ENCODE measurements around the gene MAML2.
A peak's percentile ranks its signal among the peaks of the same experiment; 100 is the strongest.

Gene MAML2

GRCh38 chr11:96110302-96110701, 232.7 kb downstream of the MAML2 start:
- CTCF ChIA-PET: no interaction called here
- WGBS (ENCODE audit: insufficient coverage): no CpG with 5 or more reads among the region's 4 CpGs
- no peak overlapping the region for H3K27ac ChIP-seq (ENCODE audit: insufficient read depth in 1 of 2, low read depth in 1 of 2, low read length in 2 of 2, poor library complexity in 1 of 2, severe bottlenecking in 2 of 2)
- POLR2A ChIA-PET: no interaction called here
- no peak overlapping the region for H3K4me3 ChIP-seq (ENCODE audit: control insufficient read depth in 1 of 7, extremely low read depth in 1 of 7, insufficient read depth in 4 of 7, low read depth in 2 of 7, low read length in 6 of 7)
- H3K4me1 ChIP-seq (ENCODE audit: control extremely low read depth in 1 of 4, control insufficient read depth in 4 of 4, insufficient read depth in 4 of 4, low read length in 3 of 4): no peaks in the 10 kb centered on the region
- no peaks in the 10 kb centered on the region for H3K36me3 ChIP-seq (ENCODE audit: control insufficient read depth in 4 of 4, insufficient read depth in 4 of 4, low read length in 3 of 4)
- DNase-seq: no peak
- H3K9me3 ChIP-seq (ENCODE audit: control extremely low read depth in 1 of 5, control insufficient read depth in 4 of 5, insufficient read depth in 2 of 5, low read depth in 1 of 5, low read length in 4 of 5): no peaks in the 10 kb centered on the region
- H3K27me3 ChIP-seq (replicated peaks in 2 of 5; ENCODE audit: control insufficient read depth in 4 of 5, insufficient read depth in 5 of 5, low read length in 4 of 5): no peaks in the 10 kb centered on the region

DNA sequence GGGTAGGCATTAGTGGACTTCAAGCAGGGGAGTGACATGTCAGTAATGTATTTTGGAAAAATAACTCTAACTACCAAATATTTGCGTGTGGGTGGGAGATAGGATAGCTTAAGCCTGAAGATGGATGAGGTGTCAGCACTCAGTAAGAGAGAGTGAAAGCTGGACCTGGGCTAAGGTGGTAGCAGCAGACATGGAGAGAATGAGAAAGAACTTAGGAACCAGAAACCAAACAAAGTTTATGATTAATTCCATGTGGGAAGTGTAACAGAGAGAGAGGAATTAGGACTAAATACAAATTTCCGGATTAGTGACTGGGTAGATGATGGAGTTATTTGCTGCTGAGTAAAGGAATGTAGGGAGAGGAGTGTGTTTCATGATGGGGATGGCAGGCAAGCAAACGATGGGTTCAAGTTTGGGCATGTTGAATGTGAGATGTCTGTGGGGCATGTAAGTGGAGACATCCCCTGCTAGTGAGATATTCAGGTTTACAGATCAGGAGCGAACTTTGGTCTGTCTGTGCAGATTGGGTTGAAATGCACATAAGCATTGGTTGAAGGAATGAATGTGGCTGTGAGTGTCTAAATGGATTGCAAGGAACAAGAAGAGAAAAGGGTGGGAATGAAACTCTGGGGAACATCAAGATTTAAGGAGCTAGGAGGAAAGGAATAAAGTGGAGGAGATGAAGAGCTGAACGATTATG, 233.5 kb downstream of the MAML2 start:
- Histone ChIP-seq H3K36me3 (ENCODE audit: control insufficient read depth in 4 of 4, insufficient read depth in 4 of 4, low read length in 3 of 4) (no peaks in the 10 kb centered on the region), H3K27ac (ENCODE audit: insufficient read depth in 1 of 2, low read depth in 1 of 2, low read length in 2 of 2, poor library complexity in 1 of 2, severe bottlenecking in 2 of 2) (no peak overlapping the region), H3K4me1 (ENCODE audit: control extremely low read depth in 1 of 4, control insufficient read depth in 4 of 4, insufficient read depth in 4 of 4, low read length in 3 of 4) (no peaks in the 10 kb centered on the region), H3K9me3 (ENCODE audit: control extremely low read depth in 1 of 5, control insufficient read depth in 4 of 5, insufficient read depth in 2 of 5, low read depth in 1 of 5, low read length in 4 of 5) (no peaks in the 10 kb centered on the region), H3K4me3 (ENCODE audit: control insufficient read depth in 1 of 7, extremely low read depth in 1 of 7, insufficient read depth in 4 of 7, low read depth in 2 of 7, low read length in 6 of 7) (no peak overlapping the region), H3K27me3 (replicated peaks in 2 of 5; ENCODE audit: control insufficient read depth in 4 of 5, insufficient read depth in 5 of 5, low read length in 4 of 5) (no peaks in the 10 kb centered on the region)
- DNase-seq: no peak
- WGBS (ENCODE audit: insufficient coverage): 96% methylated on average over 4 of the region's 5 CpGs
- ChIA-PET POLR2A (no interaction called here), CTCF (interaction anchor here (1.0 kb wide), 2 partner anchors 24 to 252 kb away, joined by 3 read pairs; no protein-coding TSS in a partner anchor)

- Histone ChIP-seq H3K4me1 (ENCODE audit: control extremely low read depth in 1 of 4, control insufficient read depth in 4 of 4, insufficient read depth in 4 of 4, low read length in 3 of 4) (no peaks in the 10 kb centered on the region), H3K36me3 (ENCODE audit: control insufficient read depth in 4 of 4, insufficient read depth in 4 of 4, low read length in 3 of 4) (no peaks in the 10 kb centered on the region), H3K27me3 (replicated peaks in 2 of 5; ENCODE audit: control insufficient read depth in 4 of 5, insufficient read depth in 5 of 5, low read length in 4 of 5) (no peaks in the 10 kb centered on the region), H3K27ac (ENCODE audit: insufficient read depth in 1 of 2, low read depth in 1 of 2, low read length in 2 of 2, poor library complexity in 1 of 2, severe bottlenecking in 2 of 2) (no peak overlapping the region), H3K9me3 (ENCODE audit: control extremely low read depth in 1 of 5, control insufficient read depth in 4 of 5, insufficient read depth in 2 of 5, low read depth in 1 of 5, low read length in 4 of 5) (no peaks in the 10 kb centered on the region), H3K4me3 (ENCODE audit: control insufficient read depth in 1 of 7, extremely low read depth in 1 of 7, insufficient read depth in 4 of 7, low read depth in 2 of 7, low read length in 6 of 7) (no peak overlapping the region)
- ChIA-PET CTCF (interaction anchor here (0.9 to 1.6 kb wide), 5 partner anchors 12 to 212 kb away, joined by 3 to 4 read pairs (median 3); no protein-coding TSS in a partner anchor), POLR2A (no interaction called here)
- 100% methylated on average over 4 of the region's 5 CpGs for WGBS (ENCODE audit: insufficient coverage)
- no peak for DNase-seq
Observed at GRCh38 chr11:96107143-96107824, 235.7 kb downstream of the MAML2 start.

GRCh38 chr11:96106645-96107044, 236.3 kb downstream of the MAML2 start:
- WGBS (ENCODE audit: insufficient coverage): 100% methylated on average over 3 of the region's 3 CpGs
- Histone ChIP-seq H3K4me1 (ENCODE audit: control extremely low read depth in 1 of 4, control insufficient read depth in 4 of 4, insufficient read depth in 4 of 4, low read length in 3 of 4) (no peaks in the 10 kb centered on the region), H3K27me3 (replicated peaks in 2 of 5; ENCODE audit: control insufficient read depth in 4 of 5, insufficient read depth in 5 of 5, low read length in 4 of 5) (no peaks in the 10 kb centered on the region), H3K9me3 (ENCODE audit: control extremely low read depth in 1 of 5, control insufficient read depth in 4 of 5, insufficient read depth in 2 of 5, low read depth in 1 of 5, low read length in 4 of 5) (no peaks in the 10 kb centered on the region), H3K27ac (ENCODE audit: insufficient read depth in 1 of 2, low read depth in 1 of 2, low read length in 2 of 2, poor library complexity in 1 of 2, severe bottlenecking in 2 of 2) (no peak overlapping the region), H3K4me3 (ENCODE audit: control insufficient read depth in 1 of 7, extremely low read depth in 1 of 7, insufficient read depth in 4 of 7, low read depth in 2 of 7, low read length in 6 of 7) (no peak overlapping the region), H3K36me3 (ENCODE audit: control insufficient read depth in 4 of 4, insufficient read depth in 4 of 4, low read length in 3 of 4) (no peaks in the 10 kb centered on the region)
- DNase-seq: no peak
- ChIA-PET POLR2A (no interaction called here), CTCF (interaction anchor here (0.9 to 1.3 kb wide), 2 partner anchors 15 to 24 kb away, joined by 3 to 4 read pairs; no protein-coding TSS in a partner anchor)

DNA sequence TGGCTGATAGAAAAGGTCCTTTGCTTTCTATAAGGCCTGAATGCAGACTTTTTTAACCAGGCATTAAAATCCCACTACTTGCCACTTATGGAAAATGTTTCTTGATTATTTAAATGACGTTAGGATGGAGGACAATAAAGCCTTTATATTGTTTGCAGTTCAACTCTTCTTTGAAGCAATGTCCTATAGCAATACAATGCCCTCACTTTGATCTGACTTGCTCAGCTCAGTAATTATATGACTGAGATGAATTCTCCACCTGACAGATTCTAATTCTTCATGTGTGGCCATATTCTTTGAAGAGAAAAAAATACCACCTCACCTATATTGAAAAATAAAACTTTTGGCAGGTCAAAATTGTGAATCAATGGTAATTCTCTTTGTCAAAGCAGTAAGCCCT, 237.1 kb downstream of the MAML2 start:
- Histone ChIP-seq H3K4me3 (ENCODE audit: control insufficient read depth in 1 of 7, extremely low read depth in 1 of 7, insufficient read depth in 4 of 7, low read depth in 2 of 7, low read length in 6 of 7) (no peak overlapping the region), H3K36me3 (ENCODE audit: control insufficient read depth in 4 of 4, insufficient read depth in 4 of 4, low read length in 3 of 4) (no peaks in the 10 kb centered on the region), H3K27me3 (replicated peaks in 2 of 5; ENCODE audit: control insufficient read depth in 4 of 5, insufficient read depth in 5 of 5, low read length in 4 of 5) (no peaks in the 10 kb centered on the region), H3K27ac (ENCODE audit: insufficient read depth in 1 of 2, low read depth in 1 of 2, low read length in 2 of 2, poor library complexity in 1 of 2, severe bottlenecking in 2 of 2) (no peak overlapping the region), H3K9me3 (ENCODE audit: control extremely low read depth in 1 of 5, control insufficient read depth in 4 of 5, insufficient read depth in 2 of 5, low read depth in 1 of 5, low read length in 4 of 5) (no peaks in the 10 kb centered on the region), H3K4me1 (ENCODE audit: control extremely low read depth in 1 of 4, control insufficient read depth in 4 of 4, insufficient read depth in 4 of 4, low read length in 3 of 4) (no peaks in the 10 kb centered on the region)
- POLR2A ChIA-PET: no interaction called here
- DNase-seq: no peak
- CTCF ChIA-PET: interaction anchor here (1.3 to 1.7 kb wide), 2 partner anchors 14 to 16 kb away, joined by 4 to 5 read pairs; no protein-coding TSS in a partner anchor
- no CpG with 5 or more reads among the region's 1 CpG for WGBS (ENCODE audit: insufficient coverage)

- ChIA-PET CTCF (interaction anchor here (1.7 kb wide), 1 partner anchor 16 kb away, joined by 5 read pairs; no protein-coding TSS in a partner anchor), POLR2A (no interaction called here)
- H3K27ac ChIP-seq (ENCODE audit: insufficient read depth in 1 of 2, low read depth in 1 of 2, low read length in 2 of 2, poor library complexity in 1 of 2, severe bottlenecking in 2 of 2): no peak overlapping the region
- DNase-seq: peak in 2 of 3 donors; percentile 25 to 30
- H3K4me3 ChIP-seq (ENCODE audit: control insufficient read depth in 1 of 7, extremely low read depth in 1 of 7, insufficient read depth in 4 of 7, low read depth in 2 of 7, low read length in 6 of 7): no peak overlapping the region
- H3K36me3 ChIP-seq (ENCODE audit: control insufficient read depth in 4 of 4, insufficient read depth in 4 of 4, low read length in 3 of 4): no peaks in the 10 kb centered on the region
- H3K4me1 ChIP-seq (ENCODE audit: control extremely low read depth in 1 of 4, control insufficient read depth in 4 of 4, insufficient read depth in 4 of 4, low read length in 3 of 4): no peaks in the 10 kb centered on the region
- WGBS (ENCODE audit: insufficient coverage): 100% methylated on average over 1 of the region's 1 CpG
- no peaks in the 10 kb centered on the region for H3K27me3 ChIP-seq (replicated peaks in 2 of 5; ENCODE audit: control insufficient read depth in 4 of 5, insufficient read depth in 5 of 5, low read length in 4 of 5)
- no peaks in the 10 kb centered on the region for H3K9me3 ChIP-seq (ENCODE audit: control extremely low read depth in 1 of 5, control insufficient read depth in 4 of 5, insufficient read depth in 2 of 5, low read depth in 1 of 5, low read length in 4 of 5)
Observed at GRCh38 chr11:96105197-96105895, 237.6 kb downstream of the MAML2 start.

GRCh38 chr11:96104496-96104895, 238.5 kb downstream of the MAML2 start:
- ChIA-PET CTCF (interaction anchor here (1.7 kb wide), 1 partner anchor 15 kb away, joined by 5 read pairs; no protein-coding TSS in a partner anchor), POLR2A (no interaction called here)
- DNase-seq: no peak
- no peak overlapping the region for H3K27ac ChIP-seq (ENCODE audit: insufficient read depth in 1 of 2, low read depth in 1 of 2, low read length in 2 of 2, poor library complexity in 1 of 2, severe bottlenecking in 2 of 2)
- H3K4me1 ChIP-seq (ENCODE audit: control extremely low read depth in 1 of 4, control insufficient read depth in 4 of 4, insufficient read depth in 4 of 4, low read length in 3 of 4): no peaks in the 10 kb centered on the region
- no peak overlapping the region for H3K4me3 ChIP-seq (ENCODE audit: control insufficient read depth in 1 of 7, extremely low read depth in 1 of 7, insufficient read depth in 4 of 7, low read depth in 2 of 7, low read length in 6 of 7)
- WGBS (ENCODE audit: insufficient coverage): 100% methylated on average over 1 of the region's 1 CpG
- no peaks in the 10 kb centered on the region for H3K36me3 ChIP-seq (ENCODE audit: control insufficient read depth in 4 of 4, insufficient read depth in 4 of 4, low read length in 3 of 4)
- H3K9me3 ChIP-seq (ENCODE audit: control extremely low read depth in 1 of 5, control insufficient read depth in 4 of 5, insufficient read depth in 2 of 5, low read depth in 1 of 5, low read length in 4 of 5): no peaks in the 10 kb centered on the region
- no peaks in the 10 kb centered on the region for H3K27me3 ChIP-seq (replicated peaks in 2 of 5; ENCODE audit: control insufficient read depth in 4 of 5, insufficient read depth in 5 of 5, low read length in 4 of 5)
